Measurements from ENCODE around the gene NTPCR.

DNA sequence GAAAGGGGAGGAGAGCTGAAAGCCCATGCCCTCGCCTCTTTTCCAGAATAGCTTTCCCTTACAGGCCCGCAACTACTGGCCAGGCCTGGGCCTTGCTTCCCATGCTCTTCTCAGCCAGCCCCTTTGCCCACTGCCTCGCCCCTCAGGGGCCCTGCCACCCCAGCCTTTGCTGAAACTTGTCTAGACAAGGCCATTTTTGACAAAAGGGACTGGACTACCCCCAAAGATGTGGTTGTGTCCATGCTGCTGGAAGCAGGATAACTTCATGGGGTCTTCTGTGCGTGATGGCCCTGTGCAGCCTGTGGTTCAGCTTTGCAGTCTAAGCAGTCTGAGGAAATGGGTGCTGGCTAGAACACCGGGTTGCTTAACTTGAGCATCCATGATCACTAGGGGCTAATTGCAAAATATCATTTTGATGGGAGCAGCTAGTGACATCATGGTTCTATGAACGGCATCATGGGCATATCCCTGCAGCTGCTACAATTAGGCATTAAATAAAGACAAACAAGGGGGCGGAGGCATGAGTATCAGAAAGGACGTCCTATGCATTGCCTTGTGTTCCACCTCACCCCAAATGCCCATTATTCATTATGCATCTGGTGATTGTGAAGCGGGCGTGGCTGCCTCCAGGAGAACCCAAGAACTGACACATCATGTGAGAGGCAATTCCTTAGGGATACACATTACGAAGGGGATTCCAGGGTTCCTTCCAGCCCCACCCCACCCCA is 36.8 kb downstream of the NTPCR start:
- TF ChIP-seq SP1 (IDR thresholded peaks at IDR 0.05; ENCODE audit: low read depth) = no peak
- TF ChIP-seq, protein P1, sequence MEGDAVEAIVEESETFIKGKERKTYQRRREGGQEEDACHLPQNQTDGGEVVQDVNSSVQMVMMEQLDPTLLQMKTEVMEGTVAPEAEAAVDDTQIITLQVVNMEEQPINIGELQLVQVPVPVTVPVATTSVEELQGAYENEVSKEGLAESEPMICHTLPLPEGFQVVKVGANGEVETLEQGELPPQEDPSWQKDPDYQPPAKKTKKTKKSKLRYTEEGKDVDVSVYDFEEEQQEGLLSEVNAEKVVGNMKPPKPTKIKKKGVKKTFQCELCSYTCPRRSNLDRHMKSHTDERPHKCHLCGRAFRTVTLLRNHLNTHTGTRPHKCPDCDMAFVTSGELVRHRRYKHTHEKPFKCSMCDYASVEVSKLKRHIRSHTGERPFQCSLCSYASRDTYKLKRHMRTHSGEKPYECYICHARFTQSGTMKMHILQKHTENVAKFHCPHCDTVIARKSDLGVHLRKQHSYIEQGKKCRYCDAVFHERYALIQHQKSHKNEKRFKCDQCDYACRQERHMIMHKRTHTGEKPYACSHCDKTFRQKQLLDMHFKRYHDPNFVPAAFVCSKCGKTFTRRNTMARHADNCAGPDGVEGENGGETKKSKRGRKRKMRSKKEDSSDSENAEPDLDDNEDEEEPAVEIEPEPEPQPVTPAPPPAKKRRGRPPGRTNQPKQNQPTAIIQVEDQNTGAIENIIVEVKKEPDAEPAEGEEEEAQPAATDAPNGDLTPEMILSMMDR (IDR thresholded peaks at IDR 0.05 in 2 of 3, conservative IDR thresholded peaks at IDR 0.05 in 1 of 3; ENCODE audit: borderline replicate concordance in 1 of 3, insufficient read depth in 1 of 3, low read depth in 2 of 3, low read length in 2 of 3) = no peak
- no peak for TF ChIP-seq RAD21 (IDR thresholded peaks at IDR 0.05; ENCODE audit: low read depth)
- no peak for TF ChIP-seq POLR2A (IDR thresholded peaks at IDR 0.05; ENCODE audit: borderline replicate concordance, extremely low read depth, insufficient read depth, insufficient read length)

Measured in HCT116 (cell line).